Endothelial cell of umbilical vein (primary cell): ENCODE measurements around the gene C13orf46. TPM values are rescaled to one million over a fixed set of nuclear protein-coding genes. Genes with fewer than 3 reads are reported as not detected.

Experiments
- BruUV-seq: library from RNA; stranded (reverse); fragments of 400-500 nt; replicated peaks from 2 replicates; lab custom pipeline; 2021; lab: Mats Ljungman, UMichigan
- CTCF ChIA-PET: fragments of 300-600, 350-600 bp; sonication (Branson Sonifier 250); formaldehyde crosslinking; loops from one replicate; lab custom pipeline; 2021; ENCODE audit warnings: antibody characterized with exemption, inconsistent platforms; lab: Charles Lee
- POLR2A ChIA-PET: fragments of 300-600, 350-600 bp; sonication (Branson Sonifier 250); formaldehyde crosslinking; loops from one replicate; lab custom pipeline; 2021; ENCODE audit warnings: antibody characterized with exemption, inconsistent platforms; lab: Charles Lee
- DNase-seq: peaks from one replicate; pipeline ENCODE4 v3.0.0-alpha.2; 2011; ENCODE audit warnings: low read depth, low spot score
- FAIRE-seq: peaks from 2 replicates; lab custom pipeline; 2011; peaks lifted over from hg19 to GRCh38; lab: Jason Lieb, UNC
- H2AFZ ChIP-seq: 2 replicates; pipeline ENCODE4 v1.6.0; 2012; ENCODE audit warnings: low read depth, low read length, control low read depth, inconsistent platforms
- H3K27ac ChIP-seq: 2 replicates; pipeline ENCODE4 v1.5.1; 2011; ENCODE audit warnings: low read depth, mild to moderate bottlenecking, control low read depth, low read length, moderate library complexity; ENCODE audit not compliant: insufficient read depth
- H3K27me3 ChIP-seq, 2 experiments: 2 replicates each; pipeline versions ENCODE4 v1.6.0 to v1.6.1; 2011; ENCODE audit warnings: low read length in 2 of 2, mixed read lengths in 1 of 2; ENCODE audit not compliant: control insufficient read depth in 2 of 2, insufficient read depth in 2 of 2
- H3K36me3 ChIP-seq, 2 experiments: 2 replicates in 1 of 2; 3 replicates in 1 of 2; pipeline ENCODE4 v1.5.1; 2011; ENCODE audit warnings: low read length in 2 of 2, mild to moderate bottlenecking in 1 of 2, moderate library complexity in 1 of 2; ENCODE audit not compliant: control insufficient read depth in 2 of 2, insufficient read depth in 2 of 2; ENCODE audit errors: extremely low read depth in 1 of 2
- H3K4me1 ChIP-seq: 3 replicates; pipeline ENCODE4 v1.5.1; 2011; ENCODE audit warnings: mild to moderate bottlenecking, low read length; ENCODE audit not compliant: control insufficient read depth, insufficient read depth; ENCODE audit errors: extremely low read depth
- H3K4me2 ChIP-seq: 2 replicates; pipeline ENCODE4 v1.6.1; 2011; ENCODE audit warnings: low read length, control low read depth, mixed read lengths; ENCODE audit not compliant: insufficient read depth
- H3K4me3 ChIP-seq, 3 experiments: fragments of 200-600 bp in 1 of 3; sonication (generic), shearing (Covaris generic) in 1 of 3; replicated peaks in 1 of 3; 2 replicates each; pipeline ENCODE4 v1.5.1; 2011 to 2016; ENCODE audit warnings: control low read depth in 3 of 3, low read length in 3 of 3, mild to moderate bottlenecking in 2 of 3, inconsistent platforms in 1 of 3, low read depth in 1 of 3, moderate library complexity in 1 of 3; ENCODE audit not compliant: insufficient read depth in 1 of 3
- H3K79me2 ChIP-seq: 2 replicates; pipeline ENCODE4 v1.6.0; 2012; ENCODE audit warnings: low read length, inconsistent platforms; ENCODE audit not compliant: control insufficient read depth, insufficient read depth
- H3K9ac ChIP-seq: replicated peaks from 2 replicates; pipeline ENCODE3; 2011; ENCODE audit warnings: low read length, control low read depth; ENCODE audit not compliant: insufficient read depth; ENCODE audit errors: extremely low read depth
- H3K9me1 ChIP-seq: replicated peaks from 3 replicates; pipeline ENCODE4 v1.6.0; 2011; ENCODE audit warnings: mild to moderate bottlenecking, low read length; ENCODE audit not compliant: control insufficient read depth, insufficient read depth; ENCODE audit errors: extremely low read depth
- H3K9me3 ChIP-seq: replicated peaks from 2 replicates; pipeline ENCODE4 v1.5.1; 2012; ENCODE audit warnings: low read length, inconsistent platforms; ENCODE audit not compliant: control insufficient read depth, insufficient read depth
- H4K20me1 ChIP-seq: replicated peaks from 2 replicates; pipeline ENCODE3; 2011; ENCODE audit warnings: mild to moderate bottlenecking, low read length; ENCODE audit not compliant: control insufficient read depth, insufficient read depth; ENCODE audit errors: extremely low read depth
- EZH2 ChIP-seq: IDR thresholded peaks from 2 replicates; pipeline ENCODE4 v1.6.1; 2012; ENCODE audit warnings: borderline replicate concordance, low read depth, mild to moderate bottlenecking, moderate library complexity, low read length, inconsistent platforms; ENCODE audit not compliant: severe bottlenecking
- FOS ChIP-seq: IDR thresholded peaks from 2 replicates; pipeline ENCODE4 v1.6.1; 2011; ENCODE audit warnings: mild to moderate bottlenecking, low read length, moderate library complexity, borderline replicate concordance; ENCODE audit not compliant: insufficient read depth
- GATA2 ChIP-seq: IDR thresholded peaks from 2 replicates; pipeline ENCODE4 v1.7.0; 2011; ENCODE audit warnings: low read depth, mild to moderate bottlenecking, moderate library complexity, mixed read lengths, low read length; ENCODE audit not compliant: insufficient read length, insufficient read depth
- JUN ChIP-seq: IDR thresholded peaks from 2 replicates; pipeline ENCODE4 v1.6.1; 2011; ENCODE audit warnings: borderline replicate concordance, low read depth; ENCODE audit not compliant: insufficient read length, insufficient read depth
- MYC ChIP-seq: IDR thresholded peaks from one replicate; pipeline ENCODE4 v1.6.1; 2011; ENCODE audit warnings: mild to moderate bottlenecking, low read depth, low read length
- POLR2A ChIP-seq: IDR thresholded peaks from 2 replicates; pipeline ENCODE4 v1.6.1; 2012; ENCODE audit warnings: low read depth, mild to moderate bottlenecking, control low read depth, low read length
- POLR2AphosphoS5 ChIP-seq: IDR thresholded peaks from 2 replicates; pipeline ENCODE4 v1.6.1; 2012; ENCODE audit warnings: low read depth, mild to moderate bottlenecking, control low read depth, low read length, moderate library complexity; ENCODE audit not compliant: insufficient read depth
- dilution Hi-C: fragments of 300-500 bp; cut with MboI; formaldehyde crosslinking; loops from one replicate; pipeline ENCODE4 v1.15.0; 2019; ENCODE audit warnings: low sequenced_read_pairs; ENCODE audit not compliant: extremely low pct_ligation_motif_present
- intact Hi-C: fragments of 100-400 bp; cut with micrococcal nuclease; formaldehyde crosslinking; loops from one replicate; pipeline ENCODE4 v1.10.0; 2022
- polyA plus RNA-seq, 4 experiments: library from polyadenylated mRNA; depleted of rRNA in 3 of 4; stranded (reverse) in 3 of 4; unstranded in 1 of 4; fragments of >200 nt; gene quantifications; 2 replicates each; pipeline versions ENCODE4 v1.2.1 to v1.2.3, GENCODE V29; 2011 to 2012; ENCODE audit warnings: missing spikeins in 1 of 4
- total RNA-seq: library from RNA; stranded (reverse); gene quantifications from 2 replicates; pipeline ENCODE4 v1.2.3, GENCODE V29; 2021
- TF ChIP-seq, protein P1 (sequence below), 2 donors: IDR thresholded peaks; 1 replicate in 1 of 2; 2 replicates in 1 of 2; pipeline ENCODE4 v1.5.1; 2011; ENCODE audit warnings: low read length in 2 of 2, mild to moderate bottlenecking in 2 of 2, moderate library complexity in 2 of 2, control low read depth in 1 of 2, inconsistent platforms in 1 of 2, low read depth in 1 of 2; ENCODE audit not compliant: insufficient read depth in 1 of 2; ENCODE audit errors: extremely low read depth in 1 of 2
- TF ChIP-seq, protein P2 (sequence below): IDR thresholded peaks from 2 replicates; pipeline ENCODE4 v1.6.1; 2011; ENCODE audit not compliant: insufficient read depth, insufficient read length

The C13orf46 gene
- total and polyA plus RNA-seq, 2 donors (not counting 3 experiments of a cell fraction or from before 2014, with no cell fraction given): 1.3 to 1.7 TPM

DNA sequence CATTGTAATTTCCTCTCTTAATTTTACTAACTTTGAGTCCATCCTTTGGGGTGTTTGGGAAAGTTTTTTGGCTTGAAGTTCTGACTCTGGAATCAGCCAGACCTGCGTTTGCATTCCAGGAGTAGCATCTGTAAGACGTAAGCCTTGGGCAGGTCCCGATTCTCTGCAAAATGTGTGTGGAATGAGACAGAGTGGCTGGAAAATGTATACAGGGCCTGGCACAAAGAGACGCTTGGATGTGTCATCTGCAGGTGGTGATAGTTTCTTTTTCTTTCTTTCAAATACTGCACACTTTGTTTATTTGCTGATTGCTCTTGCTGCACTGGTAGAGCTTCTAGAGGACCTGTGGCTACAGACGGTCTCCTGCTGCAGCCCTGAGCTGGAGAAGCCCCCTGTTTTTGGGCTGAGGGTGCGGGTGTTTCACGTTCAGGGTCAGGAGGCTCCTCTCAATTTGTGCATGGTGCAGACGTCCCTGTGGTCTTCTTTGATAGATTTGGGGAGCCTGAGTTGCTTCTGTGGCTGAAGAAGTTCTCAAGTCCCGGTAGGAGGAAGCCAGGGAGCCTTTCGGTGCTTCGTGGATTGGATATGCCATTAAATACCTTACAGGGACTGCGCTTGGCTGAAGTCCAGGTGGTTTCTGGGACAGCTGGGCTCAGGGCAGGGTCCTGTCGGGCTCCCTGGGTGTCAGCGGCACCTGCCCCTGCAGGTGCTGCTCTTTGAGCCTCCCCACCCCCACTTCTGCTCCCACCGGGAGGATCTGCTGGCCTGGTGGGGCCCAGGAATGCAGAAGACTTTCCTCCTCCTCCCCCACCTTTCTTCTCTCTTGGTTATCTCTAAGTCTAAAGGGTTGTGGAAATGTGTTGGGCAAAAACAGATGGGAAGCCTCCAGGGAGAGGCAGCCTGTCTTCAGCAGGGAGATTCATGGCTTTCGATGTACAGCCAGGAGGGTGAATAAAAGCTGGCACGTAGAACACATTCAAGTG lies 66.0 kb downstream of the C13orf46 start:
- dilution Hi-C loops (no loop called here), intact Hi-C loops (no loop called here)
- H3K9me3 ChIP-seq: no peaks in the 10 kb centered on the region
- no peaks in the 10 kb centered on the region for H3K36me3 ChIP-seq
- H3K4me2 ChIP-seq: no peak overlapping the region
- H4K20me1 ChIP-seq: no peaks in the 10 kb centered on the region
- H3K27ac ChIP-seq: no peak overlapping the region
- no peaks in the 10 kb centered on the region for H3K79me2 ChIP-seq
- no peaks in the 10 kb centered on the region for H3K9me1 ChIP-seq
- peaks cover 16 to 25% of the 10 kb centered on the region in 2 experiments for H3K27me3 ChIP-seq
- DNase-seq: no peak
- no peak overlapping the region for H3K4me3 ChIP-seq
- H3K9ac ChIP-seq: no peak overlapping the region
- ChIA-PET POLR2A (no interaction called here), CTCF (no interaction called here)
- H2AFZ ChIP-seq: no peak overlapping the region
- no peaks in the 10 kb centered on the region for H3K4me1 ChIP-seq
- TF ChIP-seq, protein P1, sequence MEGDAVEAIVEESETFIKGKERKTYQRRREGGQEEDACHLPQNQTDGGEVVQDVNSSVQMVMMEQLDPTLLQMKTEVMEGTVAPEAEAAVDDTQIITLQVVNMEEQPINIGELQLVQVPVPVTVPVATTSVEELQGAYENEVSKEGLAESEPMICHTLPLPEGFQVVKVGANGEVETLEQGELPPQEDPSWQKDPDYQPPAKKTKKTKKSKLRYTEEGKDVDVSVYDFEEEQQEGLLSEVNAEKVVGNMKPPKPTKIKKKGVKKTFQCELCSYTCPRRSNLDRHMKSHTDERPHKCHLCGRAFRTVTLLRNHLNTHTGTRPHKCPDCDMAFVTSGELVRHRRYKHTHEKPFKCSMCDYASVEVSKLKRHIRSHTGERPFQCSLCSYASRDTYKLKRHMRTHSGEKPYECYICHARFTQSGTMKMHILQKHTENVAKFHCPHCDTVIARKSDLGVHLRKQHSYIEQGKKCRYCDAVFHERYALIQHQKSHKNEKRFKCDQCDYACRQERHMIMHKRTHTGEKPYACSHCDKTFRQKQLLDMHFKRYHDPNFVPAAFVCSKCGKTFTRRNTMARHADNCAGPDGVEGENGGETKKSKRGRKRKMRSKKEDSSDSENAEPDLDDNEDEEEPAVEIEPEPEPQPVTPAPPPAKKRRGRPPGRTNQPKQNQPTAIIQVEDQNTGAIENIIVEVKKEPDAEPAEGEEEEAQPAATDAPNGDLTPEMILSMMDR (IDR thresholded peaks at IDR 0.05; ENCODE audit: extremely low read depth in 1 of 2, insufficient read depth in 1 of 2, low read depth in 1 of 2, low read length in 2 of 2): no peak
- no peak for TF ChIP-seq POLR2A
- no peak for FAIRE-seq
- no TSS peak for BruUV-seq

DNA sequence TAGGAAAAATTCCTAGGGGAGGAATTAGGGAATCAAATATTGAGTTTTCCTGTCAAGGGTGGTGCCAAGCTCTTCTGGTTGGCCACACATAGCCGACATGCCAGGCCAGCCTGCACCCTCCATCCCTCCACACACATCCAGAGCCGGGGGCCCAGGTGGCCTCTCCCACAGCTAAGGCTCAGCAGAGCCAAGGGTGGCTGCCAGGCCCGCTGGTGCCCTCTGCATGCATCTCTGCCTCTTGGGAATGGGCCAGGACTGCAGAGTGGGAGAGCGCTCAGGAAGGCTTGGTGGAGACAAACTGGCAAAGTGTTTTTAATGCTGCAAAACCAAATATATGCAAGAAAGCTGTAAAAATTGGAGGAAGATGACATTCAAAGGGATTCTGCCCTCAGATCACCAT lies 67.3 kb downstream of the C13orf46 start:
- Histone ChIP-seq H3K4me1 (no peaks in the 10 kb centered on the region), H3K27ac (no peak overlapping the region), H3K9me1 (no peaks in the 10 kb centered on the region), H3K36me3 (no peaks in the 10 kb centered on the region), H4K20me1 (no peaks in the 10 kb centered on the region), H2AFZ (no peak overlapping the region), H3K79me2 (no peaks in the 10 kb centered on the region), H3K9ac (no peak overlapping the region), H3K9me3 (no peaks in the 10 kb centered on the region), H3K27me3 (peaks cover 11 to 15% of the 10 kb centered on the region in 2 experiments), H3K4me3 (no peak overlapping the region), H3K4me2 (no peak overlapping the region)
- no peak for FAIRE-seq
- CTCF ChIA-PET: no interaction called here
- POLR2A ChIA-PET: no interaction called here
- no peak for DNase-seq
- intact Hi-C loops (no loop called here), dilution Hi-C loops (no loop called here)
- TF ChIP-seq FOS (no peak), MYC (no peak), POLR2A (no peak), POLR2AphosphoS5 (no peak), EZH2 (no peak), GATA2 (no peak), JUN (no peak)
- TF ChIP-seq, protein P2, sequence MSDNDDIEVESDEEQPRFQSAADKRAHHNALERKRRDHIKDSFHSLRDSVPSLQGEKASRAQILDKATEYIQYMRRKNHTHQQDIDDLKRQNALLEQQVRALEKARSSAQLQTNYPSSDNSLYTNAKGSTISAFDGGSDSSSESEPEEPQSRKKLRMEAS: no peak
- TF ChIP-seq, protein P1 (IDR thresholded peaks at IDR 0.05; ENCODE audit: extremely low read depth in 1 of 2, insufficient read depth in 1 of 2, low read depth in 1 of 2, low read length in 2 of 2): no peak
- BruUV-seq: no TSS peak
